Measurements from ENCODE around the gene ATP10B.

The ATP10B gene

DNA sequence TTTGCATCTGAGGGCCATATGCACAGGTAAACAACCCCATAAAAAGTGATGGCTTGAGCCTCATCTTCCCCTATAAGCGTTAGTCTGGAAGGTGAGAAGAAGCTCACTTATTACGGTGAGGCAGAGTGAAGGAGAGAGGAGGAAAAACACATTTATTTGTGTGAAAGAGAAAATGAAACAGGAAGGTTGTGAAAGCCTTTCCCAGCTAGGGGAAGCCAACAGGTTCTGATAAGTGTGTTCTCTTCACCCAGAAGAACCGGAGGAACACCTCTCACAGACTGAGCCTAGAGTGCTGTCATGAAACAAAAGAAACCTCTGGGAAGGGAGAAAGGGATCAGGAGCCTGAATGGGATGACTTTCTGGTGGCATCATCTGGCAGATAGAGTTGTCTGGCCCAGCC lies 237.9 kb downstream of the ATP10B start:
- TF ChIP-seq, protein P1, sequence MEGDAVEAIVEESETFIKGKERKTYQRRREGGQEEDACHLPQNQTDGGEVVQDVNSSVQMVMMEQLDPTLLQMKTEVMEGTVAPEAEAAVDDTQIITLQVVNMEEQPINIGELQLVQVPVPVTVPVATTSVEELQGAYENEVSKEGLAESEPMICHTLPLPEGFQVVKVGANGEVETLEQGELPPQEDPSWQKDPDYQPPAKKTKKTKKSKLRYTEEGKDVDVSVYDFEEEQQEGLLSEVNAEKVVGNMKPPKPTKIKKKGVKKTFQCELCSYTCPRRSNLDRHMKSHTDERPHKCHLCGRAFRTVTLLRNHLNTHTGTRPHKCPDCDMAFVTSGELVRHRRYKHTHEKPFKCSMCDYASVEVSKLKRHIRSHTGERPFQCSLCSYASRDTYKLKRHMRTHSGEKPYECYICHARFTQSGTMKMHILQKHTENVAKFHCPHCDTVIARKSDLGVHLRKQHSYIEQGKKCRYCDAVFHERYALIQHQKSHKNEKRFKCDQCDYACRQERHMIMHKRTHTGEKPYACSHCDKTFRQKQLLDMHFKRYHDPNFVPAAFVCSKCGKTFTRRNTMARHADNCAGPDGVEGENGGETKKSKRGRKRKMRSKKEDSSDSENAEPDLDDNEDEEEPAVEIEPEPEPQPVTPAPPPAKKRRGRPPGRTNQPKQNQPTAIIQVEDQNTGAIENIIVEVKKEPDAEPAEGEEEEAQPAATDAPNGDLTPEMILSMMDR (conservative IDR thresholded peaks at IDR 0.05; ENCODE audit: low read length): no peak
- DNase-seq (ENCODE audit: low read depth): no peak
- no peak overlapping the region for H3K4me3 ChIP-seq (ENCODE audit: low read length)

DNA sequence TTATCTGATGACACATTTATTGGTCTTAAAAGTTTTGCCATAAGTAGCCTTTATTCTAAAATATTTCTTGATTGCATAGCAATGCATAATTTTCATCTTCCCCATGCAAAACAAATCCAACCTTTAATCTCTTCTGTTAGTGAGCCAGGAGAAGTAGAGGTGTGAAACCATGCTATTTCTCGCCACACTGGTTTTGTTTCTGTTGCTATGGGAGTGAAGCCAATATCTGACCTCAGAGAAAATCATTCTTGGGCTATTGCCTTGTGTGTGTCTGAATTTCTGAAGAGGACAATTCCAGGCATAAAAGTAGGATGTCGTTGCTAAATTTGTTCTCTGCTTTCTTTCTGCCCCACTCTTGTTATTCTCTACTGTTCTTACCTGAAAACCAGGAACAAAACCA lies 246.7 kb downstream of the ATP10B start:
- TF ChIP-seq, protein P1 (conservative IDR thresholded peaks at IDR 0.05; ENCODE audit: low read length): no peak
- DNase-seq (ENCODE audit: low read depth): no peak

DNA sequence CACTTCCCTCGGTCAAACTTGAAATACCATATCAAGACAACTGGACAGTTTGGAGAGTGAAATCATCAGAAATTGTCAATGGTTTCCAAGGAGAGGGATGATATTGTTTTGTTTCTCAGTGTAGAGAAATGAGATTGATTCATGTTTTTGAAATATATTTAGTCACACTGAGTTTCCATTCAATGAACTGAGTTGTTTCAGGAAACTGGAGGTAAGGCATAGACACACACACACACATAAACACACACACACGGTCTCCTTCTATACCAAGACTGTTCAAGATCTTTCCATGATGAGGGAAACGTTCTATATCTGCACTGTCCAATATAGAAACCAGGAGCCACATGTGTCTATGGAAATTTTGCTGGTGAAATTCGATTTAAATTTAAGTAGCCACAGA lies 247.5 kb downstream of the ATP10B start:
- DNase-seq (ENCODE audit: low read depth): no peak
- no peak overlapping the region for H3K4me3 ChIP-seq (ENCODE audit: low read length)
- TF ChIP-seq, protein P1 (conservative IDR thresholded peaks at IDR 0.05; ENCODE audit: low read length): no peak

More for the DNA sequence above, 246.7 kb downstream of the ATP10B start:
- H3K4me3 ChIP-seq (ENCODE audit: low read length): no peak overlapping the region

DNA sequence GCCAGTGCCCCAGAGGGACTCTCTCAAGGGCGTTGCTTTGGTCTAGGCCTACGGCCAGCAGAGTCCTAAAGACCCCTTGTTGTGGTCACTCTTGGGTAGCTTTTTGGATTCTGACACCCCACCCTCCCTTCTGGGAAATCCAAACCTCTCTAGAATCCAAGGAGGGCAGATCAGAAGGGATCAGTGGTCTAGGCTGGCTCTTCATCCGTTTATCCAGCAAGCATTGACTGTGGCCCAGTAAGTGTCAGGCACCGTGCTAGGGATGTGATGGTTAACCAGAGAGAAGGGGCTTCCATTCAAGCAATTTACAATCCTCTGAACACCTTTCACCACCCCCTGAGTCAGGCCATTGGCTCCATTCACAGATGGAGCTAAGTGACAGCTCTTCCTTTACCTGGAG lies 249.3 kb downstream of the ATP10B start:
- DNase-seq (ENCODE audit: low read depth): no peak
- H3K4me3 ChIP-seq (ENCODE audit: low read length): no peak overlapping the region
- TF ChIP-seq, protein P1 (conservative IDR thresholded peaks at IDR 0.05; ENCODE audit: low read length): no peak

DNA sequence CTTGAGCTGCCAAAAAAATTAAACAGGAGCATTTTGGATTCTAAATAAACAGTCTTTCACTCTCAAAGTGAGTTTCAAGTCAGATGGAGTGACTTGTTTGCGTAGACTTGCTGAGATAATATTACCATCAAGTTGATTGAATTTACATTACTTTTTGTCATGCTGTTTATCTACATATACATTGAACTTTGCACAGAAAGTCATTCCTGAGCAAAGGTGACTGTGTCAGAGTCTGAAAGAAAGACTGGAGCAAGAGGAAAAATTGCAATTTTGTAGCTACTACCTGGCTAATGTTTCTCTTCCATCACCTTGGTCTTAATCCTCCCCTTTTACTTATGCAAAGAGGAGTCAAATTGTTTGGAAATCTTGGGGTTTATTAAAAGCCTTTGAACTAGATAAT lies 251.0 kb downstream of the ATP10B start:
- TF ChIP-seq, protein P1 (conservative IDR thresholded peaks at IDR 0.05; ENCODE audit: low read length): no peak
- no peak for DNase-seq (ENCODE audit: low read depth)
- no peak overlapping the region for H3K4me3 ChIP-seq (ENCODE audit: low read length)

DNA sequence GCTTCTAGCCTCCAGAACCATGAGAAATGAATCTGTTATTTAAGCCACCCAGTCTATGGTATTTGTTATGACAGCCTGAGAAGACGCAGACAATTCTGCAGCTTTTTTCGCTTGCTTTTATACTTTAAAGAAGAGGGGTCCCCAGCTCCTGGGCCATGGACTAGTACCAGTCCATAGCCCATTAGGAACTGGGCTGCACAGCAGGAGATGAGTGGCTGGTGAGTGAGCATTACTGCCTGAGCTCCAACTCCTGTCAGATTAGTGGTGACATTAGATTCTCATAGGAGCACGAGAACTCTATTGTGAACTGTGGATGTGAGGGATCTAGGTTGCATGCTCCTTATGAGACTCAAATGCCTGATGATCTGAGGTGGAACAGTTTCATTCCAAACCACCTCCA lies 278.7 kb downstream of the ATP10B start:
- no peak overlapping the region for H3K4me3 ChIP-seq (ENCODE audit: low read length)
- TF ChIP-seq, protein P1 (conservative IDR thresholded peaks at IDR 0.05; ENCODE audit: low read length): no peak
- DNase-seq (ENCODE audit: low read depth): no peak

DNA sequence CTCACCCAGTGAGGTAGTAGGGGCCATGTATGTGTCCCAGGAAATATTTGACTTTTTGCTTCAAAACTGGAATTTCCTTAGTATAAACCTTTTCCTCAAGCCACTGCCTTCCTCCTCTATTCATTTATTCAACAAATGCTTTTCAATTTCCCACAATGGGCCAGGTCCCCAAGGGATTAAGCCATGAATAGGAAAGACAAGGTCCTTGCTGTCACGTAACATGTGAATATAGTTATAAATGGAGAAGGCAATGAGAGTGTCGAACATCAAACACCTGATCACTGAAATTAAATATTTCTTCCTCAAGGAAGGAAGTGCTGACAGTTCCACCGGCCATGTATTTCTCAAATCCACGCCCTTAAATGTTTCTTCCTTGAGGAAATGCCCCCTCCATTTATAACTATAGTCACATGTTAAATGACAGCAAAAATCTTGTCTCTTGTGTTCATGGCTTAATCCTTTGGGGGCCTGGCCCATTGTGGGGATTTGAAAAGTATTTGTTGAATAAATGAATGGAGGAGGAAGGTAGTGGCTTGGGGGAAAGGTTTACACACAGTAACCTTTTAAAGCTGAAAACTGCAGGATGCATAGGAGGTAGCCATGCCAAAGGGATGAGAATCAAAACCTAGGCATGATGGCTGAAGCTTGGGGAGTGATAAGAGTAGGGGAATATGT lies 284.8 kb downstream of the ATP10B start:
- TF ChIP-seq, protein P1 (conservative IDR thresholded peaks at IDR 0.05; ENCODE audit: low read length): no peak

More for the DNA sequence above, 284.8 kb downstream of the ATP10B start:
- DNase-seq (ENCODE audit: low read depth): no peak
- no peak overlapping the region for H3K4me3 ChIP-seq (ENCODE audit: low read length)

Data from AG10803 (cell line).